AG09319 (cell line): ENCODE data around the gene HLCS.

Source experiments
- DNase-seq: peaks from one replicate; pipeline ENCODE4 v3.0.0-alpha.2; 2010; ENCODE audit warnings: low read depth; ENCODE audit errors: extremely low read depth
- CTCF ChIP-seq: IDR thresholded peaks from 2 replicates; pipeline ENCODE4 v1.5.1; 2011; ENCODE audit warnings: low read depth, mild to moderate bottlenecking, inconsistent platforms, low read length, moderate library complexity

Gene HLCS

GRCh38 chr21:36703626-36704280 is 262.7 kb downstream of the HLCS start:
- TF ChIP-seq CTCF = no peak
- no peak for DNase-seq

GRCh38 chr21:36703123-36703522 is 263.3 kb downstream of the HLCS start:
- no peak for DNase-seq
- no peak for TF ChIP-seq CTCF

- DNase-seq = no peak
- no peak for TF ChIP-seq CTCF
These were observed 263.9 kb downstream of the HLCS start for GRCh38 chr21:36702622-36702968.

- no peak for TF ChIP-seq CTCF
These were observed 264.5 kb downstream of the HLCS start for GRCh38 chr21:36701756-36702621.

GRCh38 chr21:36700971-36701755 is 265.3 kb downstream of the HLCS start:
- no peak for DNase-seq
- TF ChIP-seq CTCF = no peak

More at GRCh38 chr21:36701756-36702621, 264.5 kb downstream of the HLCS start:
- DNase-seq = no peak
